ENCODE measurements around the gene FAM50B. TPM values are rescaled to one million over a fixed set of nuclear protein-coding genes. Genes with fewer than 3 reads are reported as not detected.

The FAM50B gene
- total and polyA plus RNA-seq, 9 donors, result 8.1 to 23.0 (median 15.6) TPM

DNA sequence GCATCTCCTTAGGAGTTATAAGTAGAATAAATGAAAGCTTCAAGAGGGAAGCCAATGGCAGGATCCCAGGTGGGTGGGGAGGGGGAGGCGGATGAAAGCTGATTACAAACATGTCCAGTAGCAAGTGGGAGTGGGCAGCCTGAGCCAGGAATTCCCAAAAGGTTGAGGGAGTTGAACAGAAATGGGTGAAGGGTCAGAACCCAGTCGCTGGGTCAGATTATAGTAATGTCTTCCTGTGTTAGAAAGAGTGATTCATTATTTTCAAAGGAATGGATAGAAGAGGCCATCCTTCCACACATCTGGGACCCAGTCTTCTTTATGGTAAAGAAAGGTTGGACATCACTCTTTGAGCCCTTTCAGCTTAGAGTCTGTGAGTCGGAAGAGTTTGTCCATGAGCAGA lies 41.0 kb upstream of the FAM50B start:
- intact Hi-C loops (cut with DNase I), result no loop called here
- TF ChIP-seq POLR2A (IDR thresholded peaks at IDR 0.05), result no peak
- TF ChIP-seq, protein P1, sequence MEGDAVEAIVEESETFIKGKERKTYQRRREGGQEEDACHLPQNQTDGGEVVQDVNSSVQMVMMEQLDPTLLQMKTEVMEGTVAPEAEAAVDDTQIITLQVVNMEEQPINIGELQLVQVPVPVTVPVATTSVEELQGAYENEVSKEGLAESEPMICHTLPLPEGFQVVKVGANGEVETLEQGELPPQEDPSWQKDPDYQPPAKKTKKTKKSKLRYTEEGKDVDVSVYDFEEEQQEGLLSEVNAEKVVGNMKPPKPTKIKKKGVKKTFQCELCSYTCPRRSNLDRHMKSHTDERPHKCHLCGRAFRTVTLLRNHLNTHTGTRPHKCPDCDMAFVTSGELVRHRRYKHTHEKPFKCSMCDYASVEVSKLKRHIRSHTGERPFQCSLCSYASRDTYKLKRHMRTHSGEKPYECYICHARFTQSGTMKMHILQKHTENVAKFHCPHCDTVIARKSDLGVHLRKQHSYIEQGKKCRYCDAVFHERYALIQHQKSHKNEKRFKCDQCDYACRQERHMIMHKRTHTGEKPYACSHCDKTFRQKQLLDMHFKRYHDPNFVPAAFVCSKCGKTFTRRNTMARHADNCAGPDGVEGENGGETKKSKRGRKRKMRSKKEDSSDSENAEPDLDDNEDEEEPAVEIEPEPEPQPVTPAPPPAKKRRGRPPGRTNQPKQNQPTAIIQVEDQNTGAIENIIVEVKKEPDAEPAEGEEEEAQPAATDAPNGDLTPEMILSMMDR (IDR thresholded peaks at IDR 0.05), result no peak
- TF ChIP-seq EP300 (IDR thresholded peaks at IDR 0.05), result no peak
- H3K4me1 ChIP-seq (ENCODE audit: insufficient read depth), result peaks cover 6% of the 10 kb centered on the region
- no peaks in the 10 kb centered on the region for H3K9me3 ChIP-seq
- no peaks in the 10 kb centered on the region for H3K36me3 ChIP-seq
- H3K4me3 ChIP-seq, result no peak overlapping the region
- no peaks in the 10 kb centered on the region for H3K27me3 ChIP-seq
- WGBS, 3 donors, result 57 to 78% (median 73%) methylated on average over 3 of the region's 3 CpGs
- no peak overlapping the region for H3K27ac ChIP-seq
- no peak for DNase-seq

DNA sequence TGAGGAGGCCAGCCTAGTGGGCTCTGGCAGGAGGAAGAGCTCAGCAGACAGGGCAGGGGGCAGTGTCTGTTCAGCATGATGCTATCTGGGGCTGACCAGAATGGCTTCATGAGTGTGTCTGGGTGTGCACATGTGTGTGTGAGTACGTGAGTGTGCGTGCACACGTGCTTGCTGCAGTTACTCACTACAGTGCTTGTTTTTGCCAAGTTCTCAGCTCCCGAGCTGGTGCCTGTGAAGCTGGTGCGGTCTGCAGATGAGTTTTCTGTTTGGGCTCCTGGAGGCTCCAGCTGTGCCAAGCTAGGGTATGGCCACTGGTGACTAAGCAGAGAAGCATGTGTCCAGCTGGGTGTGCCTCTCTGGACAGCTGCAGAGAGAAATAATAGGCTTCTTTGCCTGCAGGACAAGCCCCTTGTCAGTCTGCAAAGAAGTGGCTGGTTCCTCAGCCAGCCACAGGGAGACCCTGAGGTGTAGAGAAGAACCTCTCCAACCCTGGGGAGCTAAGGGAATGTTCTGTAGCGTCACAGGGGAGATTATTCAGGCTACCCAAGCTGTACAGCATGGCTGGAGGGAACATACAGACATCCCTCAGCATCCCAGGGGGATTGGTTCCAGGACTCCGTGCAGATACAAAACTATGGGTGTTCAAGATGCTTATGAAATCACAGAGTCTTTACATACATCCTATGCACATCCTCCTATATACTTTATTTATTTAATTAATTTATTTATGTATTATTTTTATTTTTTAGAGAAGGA lies 40.2 kb upstream of the FAM50B start:
- Histone ChIP-seq H3K9me3 (no peaks in the 10 kb centered on the region), H3K4me1 (ENCODE audit: insufficient read depth) (peaks cover 4% of the 10 kb centered on the region), H3K27me3 (no peaks in the 10 kb centered on the region), H3K4me3 (no peak overlapping the region), H3K27ac (no peak overlapping the region), H3K36me3 (no peaks in the 10 kb centered on the region)
- 27 to 49% (median 46%) methylated on average over 7 of the region's 7 CpGs for WGBS, 3 donors
- TF ChIP-seq, protein P1 (IDR thresholded peaks at IDR 0.05), result no peak
- TF ChIP-seq POLR2A (IDR thresholded peaks at IDR 0.05) (no peak), EP300 (IDR thresholded peaks at IDR 0.05) (no peak)
- intact Hi-C loops (cut with DNase I), result no loop called here
- DNase-seq, result peak in 3 of 5 donors; percentile 23 to 58 (median 43)

DNA sequence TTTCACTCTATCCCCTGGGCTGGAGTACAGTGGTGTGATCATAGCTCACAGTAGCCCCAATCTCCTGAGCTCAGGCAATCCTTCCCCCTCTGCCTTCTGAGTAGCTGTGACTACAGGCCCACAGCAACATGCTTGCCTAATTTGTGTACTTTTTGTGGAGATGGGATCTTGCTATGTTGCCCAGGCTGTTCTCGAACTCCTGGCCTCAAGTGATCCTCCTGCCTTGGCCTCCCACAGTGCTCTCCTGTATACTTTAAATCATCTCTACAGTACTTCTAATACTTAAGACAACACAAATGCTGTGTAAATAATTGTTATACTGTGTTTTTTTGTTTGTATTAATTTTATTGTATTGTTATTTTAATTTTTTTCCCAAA lies 39.7 kb upstream of the FAM50B start:
- no peak overlapping the region for H3K4me3 ChIP-seq
- peaks cover 4% of the 10 kb centered on the region for H3K4me1 ChIP-seq (ENCODE audit: insufficient read depth)
- no peak for DNase-seq
- WGBS, 3 donors, result 100% methylated on average over 1 of the region's 1 CpG
- TF ChIP-seq POLR2A (IDR thresholded peaks at IDR 0.05) (no peak), EP300 (IDR thresholded peaks at IDR 0.05) (no peak)
- TF ChIP-seq, protein P1 (IDR thresholded peaks at IDR 0.05), result no peak
- intact Hi-C loops (cut with DNase I), result no loop called here
- H3K36me3 ChIP-seq, result no peaks in the 10 kb centered on the region
- no peaks in the 10 kb centered on the region for H3K9me3 ChIP-seq
- H3K27me3 ChIP-seq, result no peaks in the 10 kb centered on the region
- H3K27ac ChIP-seq, result no peak overlapping the region

DNA sequence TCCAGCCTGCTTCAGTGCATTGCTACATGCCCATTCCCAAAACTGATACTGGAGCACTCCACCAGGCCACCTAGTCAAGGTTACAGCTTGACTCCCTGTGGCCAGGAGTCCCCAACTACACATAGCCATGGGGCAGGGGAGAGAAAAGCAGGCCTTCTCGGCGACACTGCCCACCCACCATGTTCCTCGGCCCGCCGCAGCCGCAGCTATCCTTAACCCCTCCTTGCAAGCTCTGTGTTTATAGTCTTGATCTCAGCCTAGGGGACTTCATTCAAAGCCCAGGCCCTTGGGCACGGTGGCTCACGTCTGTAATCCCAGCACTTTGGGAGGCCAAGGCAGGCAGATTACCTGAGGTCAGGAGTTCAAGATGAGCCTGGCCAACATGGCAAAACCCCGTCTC lies 39.2 kb upstream of the FAM50B start:
- intact Hi-C loops (cut with DNase I), result no loop called here
- no peaks in the 10 kb centered on the region for H3K9me3 ChIP-seq
- 92 to 94% (median 94%) methylated on average over 9 of the region's 9 CpGs for WGBS, 3 donors
- no peaks in the 10 kb centered on the region for H3K27me3 ChIP-seq
- TF ChIP-seq POLR2A (IDR thresholded peaks at IDR 0.05) (no peak), EP300 (IDR thresholded peaks at IDR 0.05) (no peak)
- TF ChIP-seq, protein P1 (IDR thresholded peaks at IDR 0.05), result no peak
- H3K4me3 ChIP-seq, result no peak overlapping the region
- H3K36me3 ChIP-seq, result no peaks in the 10 kb centered on the region
- no peak for DNase-seq
- H3K27ac ChIP-seq, result no peak overlapping the region
- H3K4me1 ChIP-seq (ENCODE audit: insufficient read depth), result peaks cover 4% of the 10 kb centered on the region
